Breast epithelium (tissue), 4 donors: ENCODE data around the gene UBR2. TPM values are rescaled to one million over a fixed set of nuclear protein-coding genes. Genes with fewer than 3 reads are reported as not detected.

Experiments used
- DNase-seq, 2 donors: peaks; one replicate each; pipeline ENCODE4 v3.0.0-alpha.2; 2019; ENCODE audit warnings: low spot score in 2 of 2
- H3K27ac ChIP-seq, 2 donors: fragments of 200-600 bp; sonication (generic) in 1 of 2; one replicate each; pipeline ENCODE4 v1.5.1; 2016 to 2019; ENCODE audit warnings: mild to moderate bottlenecking in 1 of 2
- H3K27me3 ChIP-seq, 2 donors: fragments of 200-600 bp; sonication (generic) in 1 of 2; one replicate each; pipeline versions ENCODE4 v1.5.1 to v1.6.0; 2017 to 2019; ENCODE audit warnings: control low read depth in 1 of 2, mild to moderate bottlenecking in 1 of 2
- H3K36me3 ChIP-seq: fragments of 200-600 bp; one replicate; pipeline ENCODE4 v1.5.1; 2019
- H3K4me1 ChIP-seq, 2 donors: fragments of 200-600 bp; sonication (generic); one replicate each; pipeline ENCODE4 v1.5.1; 2016 to 2019; ENCODE audit warnings: control low read depth in 1 of 2
- H3K4me3 ChIP-seq, 3 donors: fragments of 200-600 bp; sonication (generic); 1 replicate in 2 of 3; 2 replicates in 1 of 3; pipeline ENCODE4 v1.5.1; 2016 to 2019; ENCODE audit warnings: mild to moderate bottlenecking in 3 of 3, moderate library complexity in 2 of 3
- H3K9me3 ChIP-seq, 2 donors: fragments of 200-600 bp; sonication (generic) in 1 of 2; one replicate each; pipeline ENCODE4 v1.5.1; 2016 to 2019; ENCODE audit warnings: control low read depth in 1 of 2
- CTCF ChIP-seq, 3 donors: fragments of 450-650 bp; IDR thresholded peaks; one replicate each; pipeline ENCODE4 v1.5.1; 2016 to 2017; ENCODE audit warnings: antibody characterized with exemption in 3 of 3, mild to moderate bottlenecking in 3 of 3, moderate library complexity in 3 of 3
- POLR2A ChIP-seq: fragments of 450-650 bp; IDR thresholded peaks from one replicate; pipeline ENCODE4 v1.6.1; 2016; ENCODE audit warnings: antibody characterized with exemption, mild to moderate bottlenecking, moderate library complexity
- POLR2AphosphoS5 ChIP-seq, 3 donors: sonication (generic); formaldehyde crosslinking; IDR thresholded peaks; one replicate each; pipeline ENCODE4 v1.6.1; 2017; ENCODE audit warnings: antibody characterized with exemption in 3 of 3
- intact Hi-C: fragments of 100-400 bp; cut with DNase I; formaldehyde crosslinking; loops from one replicate; pipeline ENCODE4 v1.15.1; 2023; ENCODE audit warnings: low total_unique reads
- total RNA-seq, 3 donors: library from RNA; depleted of rRNA; stranded (reverse); fragments of >200 nt; gene quantifications; one replicate each; pipeline ENCODE4 v1.1.0, GENCODE V29; 2016

UBR2 gene
- total RNA-seq, 3 donors from 2014 or later = 33.8 to 46.2 (median 33.8) TPM

- DNase-seq = no peak
- Histone ChIP-seq H3K9me3 (no peaks in the 10 kb centered on the region), H3K27me3 (no peaks in the 10 kb centered on the region), H3K27ac (no peak overlapping the region), H3K4me3 (no peak overlapping the region), H3K36me3 (no peaks in the 10 kb centered on the region), H3K4me1 (no peaks in the 10 kb centered on the region)
- intact Hi-C loops = no loop called here
- TF ChIP-seq POLR2AphosphoS5 (IDR thresholded peaks at IDR 0.05) (no peak), CTCF (IDR thresholded peaks at IDR 0.05) (no peak), POLR2A (no peak)
Measured at GRCh38 chr6:42629845-42630244, 66.0 kb downstream of the UBR2 start.

GRCh38 chr6:42637681-42638080, 73.9 kb downstream of the UBR2 start:
- Histone ChIP-seq H3K36me3 (peaks cover 13% of the 10 kb centered on the region), H3K27ac (no peak overlapping the region)

GRCh38 chr6:42642794-42643193, 79.0 kb downstream of the UBR2 start:
- no peaks in the 10 kb centered on the region for H3K4me1 ChIP-seq
- TF ChIP-seq CTCF (IDR thresholded peaks at IDR 0.05) (no peak), POLR2AphosphoS5 (IDR thresholded peaks at IDR 0.05) (no peak), POLR2A (no peak)
- DNase-seq = no peak
- no peaks in the 10 kb centered on the region for H3K9me3 ChIP-seq
- H3K27me3 ChIP-seq = no peaks in the 10 kb centered on the region
- no peak overlapping the region for H3K27ac ChIP-seq
- intact Hi-C loops = no loop called here
- H3K36me3 ChIP-seq = peaks cover under 1% of the 10 kb centered on the region
- H3K4me3 ChIP-seq = no peak overlapping the region

More at GRCh38 chr6:42637681-42638080, 73.9 kb downstream of the UBR2 start:
- H3K27me3 ChIP-seq = no peaks in the 10 kb centered on the region
- H3K9me3 ChIP-seq = no peaks in the 10 kb centered on the region
- intact Hi-C loops = no loop called here
- no peaks in the 10 kb centered on the region for H3K4me1 ChIP-seq
- H3K4me3 ChIP-seq = no peak overlapping the region
- no peak for DNase-seq
- TF ChIP-seq CTCF (IDR thresholded peaks at IDR 0.05) (no peak), POLR2AphosphoS5 (IDR thresholded peaks at IDR 0.05) (no peak), POLR2A (no peak)

- TF ChIP-seq CTCF (IDR thresholded peaks at IDR 0.05) = no peak
- TF ChIP-seq POLR2A = no peak
- TF ChIP-seq POLR2AphosphoS5 (IDR thresholded peaks at IDR 0.05) = no peak
- Histone ChIP-seq H3K9me3 (no peaks in the 10 kb centered on the region), H3K4me3 (no peak overlapping the region), H3K4me1 (no peaks in the 10 kb centered on the region), H3K27me3 (no peaks in the 10 kb centered on the region), H3K36me3 (no peaks in the 10 kb centered on the region), H3K27ac (no peak overlapping the region)
- intact Hi-C loops = no loop called here
- DNase-seq = no peak
Measured at GRCh38 chr6:42644211-42644610, 80.4 kb downstream of the UBR2 start.

GRCh38 chr6:42652024-42652746, 88.4 kb downstream of the UBR2 start:
- H3K4me1 ChIP-seq = no peaks in the 10 kb centered on the region
- H3K4me3 ChIP-seq = no peak overlapping the region
- no peak for DNase-seq
- no peaks in the 10 kb centered on the region for H3K27me3 ChIP-seq
- H3K9me3 ChIP-seq = no peaks in the 10 kb centered on the region
- no peak overlapping the region for H3K27ac ChIP-seq
- H3K36me3 ChIP-seq = no peaks in the 10 kb centered on the region
- TF ChIP-seq POLR2AphosphoS5 (IDR thresholded peaks at IDR 0.05) = no peak
- TF ChIP-seq POLR2A = no peak
- TF ChIP-seq CTCF (IDR thresholded peaks at IDR 0.05) = no peak
- intact Hi-C loops = no loop called here
